ENCODE measurements around the gene PPP4C.
A peak's percentile ranks its signal among the peaks of the same experiment; 100 is the strongest.
"Not testable (repeated sequence)": the region's sequence is repeated elsewhere in the genome, so short reads cannot be mapped to it uniquely, and the experiment has no call there.

The PPP4C gene

GRCh38 chr16:30104090-30104489 lies 28.3 kb downstream of the PPP4C start:
- DNase-seq: no peak

DNA sequence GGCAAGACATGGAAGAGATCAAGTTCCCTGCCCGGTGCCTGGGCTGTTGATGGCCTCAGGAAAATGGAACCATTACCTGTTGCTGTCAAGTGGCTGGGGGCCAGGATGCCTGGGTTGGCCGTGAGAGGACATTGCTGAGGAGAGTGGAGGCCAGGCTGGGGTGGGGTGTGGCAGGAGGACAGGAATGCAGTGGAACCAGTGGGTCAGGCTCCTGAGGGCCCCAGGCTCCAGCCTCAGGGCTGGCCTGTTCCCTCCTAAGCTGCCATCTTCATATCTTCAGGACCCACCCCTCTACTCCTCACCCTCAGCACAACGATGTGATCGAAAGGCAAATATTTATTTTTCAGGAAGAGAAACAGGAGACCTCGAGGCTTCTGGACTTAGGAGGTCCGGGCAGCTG lies 28.7 kb downstream of the PPP4C start:
- DNase-seq: no peak

GRCh38 chr16:30108059-30108850 lies 32.5 kb downstream of the PPP4C start:
- DNase-seq: no peak

DNA sequence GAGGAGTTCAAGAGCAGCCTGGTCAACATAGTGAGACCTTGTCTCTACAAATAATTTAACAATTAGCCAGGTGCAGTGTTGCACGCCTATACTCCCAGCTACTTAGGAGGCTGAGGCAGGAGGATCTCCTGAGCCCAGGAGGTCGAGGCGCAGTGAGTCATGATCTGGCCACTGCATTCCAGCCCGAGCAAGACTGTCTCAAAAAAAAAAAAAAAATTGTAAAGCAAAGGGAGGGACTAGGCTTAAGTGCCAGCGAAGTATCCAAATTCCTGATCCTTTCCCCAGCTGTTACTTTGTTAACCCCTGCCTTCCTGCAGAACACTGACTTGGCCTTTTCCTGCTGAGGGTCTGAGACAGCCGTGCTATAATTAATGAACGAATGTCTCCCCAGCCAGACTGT lies 34.9 kb downstream of the PPP4C start:
- no peak for DNase-seq

- DNase-seq: peak; percentile 78
Measured at GRCh38 chr16:30112197-30113030, 36.6 kb downstream of the PPP4C start.

DNA sequence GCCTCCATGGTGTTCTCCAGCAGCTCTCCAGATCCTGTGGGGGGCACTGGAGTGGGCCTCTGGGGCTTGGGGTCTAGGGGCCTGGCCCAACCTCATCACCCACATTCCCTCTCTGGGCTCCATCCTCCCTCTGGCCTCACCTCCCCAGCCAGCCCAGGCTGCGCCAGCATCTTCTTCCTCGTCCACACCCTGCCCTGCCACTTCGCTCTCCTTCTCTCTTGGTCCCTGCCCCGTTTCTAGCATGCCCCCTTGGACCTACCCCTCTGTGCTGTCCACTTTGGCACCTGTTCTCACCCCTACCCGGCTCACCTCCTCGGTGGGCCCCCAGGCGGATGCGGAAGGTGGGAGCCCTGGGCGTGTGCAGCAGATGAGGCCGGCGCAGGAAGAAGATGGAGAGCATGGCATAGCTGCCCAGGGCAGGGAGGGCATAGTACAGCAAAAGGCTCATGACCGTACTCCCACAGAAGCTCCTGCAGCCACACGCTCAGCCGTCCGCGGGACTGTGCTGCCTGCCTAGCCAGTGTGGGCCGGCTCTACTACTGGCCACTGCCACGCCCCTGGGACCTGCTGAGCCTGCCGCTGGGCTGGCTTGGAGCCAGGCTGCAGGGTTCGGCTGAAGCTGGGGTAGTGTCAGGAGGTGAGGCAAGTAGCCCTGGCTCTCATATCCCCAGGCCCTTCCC lies 37.4 kb downstream of the PPP4C start, which contains the start of gene GDPD3:
Gene GDPD3 (minus strand): TSS at position 507 of the 680 bp plus-strand sequence. CDS start 59 bp downstream, at position 448.
- DNase-seq: no peak

- DNase-seq: no peak
Measured at GRCh38 chr16:30113711-30114333, 38.0 kb downstream of the PPP4C start.

DNA sequence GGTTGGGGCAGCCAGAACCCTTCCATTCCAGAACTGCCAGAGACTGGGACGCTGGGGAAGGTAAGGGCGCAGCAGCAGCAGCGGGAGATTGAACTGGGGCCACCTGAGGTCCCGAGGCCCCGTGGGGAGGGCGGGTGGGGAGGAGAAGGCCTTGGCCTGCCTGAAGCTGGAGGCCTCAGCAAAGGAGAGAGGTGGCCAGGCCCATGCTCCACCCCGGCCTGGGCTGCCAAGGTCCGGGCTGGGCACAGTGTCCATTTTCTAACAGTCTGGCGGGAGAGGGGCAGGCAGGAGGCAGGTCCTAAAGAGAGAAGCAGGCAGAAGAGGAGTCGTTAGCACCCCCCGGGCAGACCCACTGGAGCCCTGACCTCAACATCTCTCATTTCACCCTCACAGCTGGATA lies 38.6 kb downstream of the PPP4C start:
- no peak for DNase-seq

DNA sequence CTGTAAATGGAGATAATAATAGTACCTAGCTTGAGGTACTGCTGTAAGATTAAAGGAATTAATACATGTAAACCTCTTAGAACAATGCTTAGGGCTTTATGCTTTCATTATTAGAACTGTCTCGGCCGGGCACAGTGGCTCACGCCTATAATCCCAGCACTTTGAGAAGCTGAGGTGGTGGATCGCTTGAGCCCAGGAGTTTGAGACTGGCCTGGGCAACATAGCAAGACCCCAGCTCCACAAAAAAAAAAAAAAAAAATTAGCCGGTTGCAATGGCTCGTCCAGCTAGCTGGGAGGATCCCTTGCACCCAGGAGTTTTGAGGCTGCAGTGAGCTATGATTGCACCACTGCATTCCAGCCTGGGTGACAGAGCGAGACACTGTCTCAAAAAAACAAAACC lies 39.0 kb downstream of the PPP4C start:
- DNase-seq: not testable (repeated sequence)

DNA sequence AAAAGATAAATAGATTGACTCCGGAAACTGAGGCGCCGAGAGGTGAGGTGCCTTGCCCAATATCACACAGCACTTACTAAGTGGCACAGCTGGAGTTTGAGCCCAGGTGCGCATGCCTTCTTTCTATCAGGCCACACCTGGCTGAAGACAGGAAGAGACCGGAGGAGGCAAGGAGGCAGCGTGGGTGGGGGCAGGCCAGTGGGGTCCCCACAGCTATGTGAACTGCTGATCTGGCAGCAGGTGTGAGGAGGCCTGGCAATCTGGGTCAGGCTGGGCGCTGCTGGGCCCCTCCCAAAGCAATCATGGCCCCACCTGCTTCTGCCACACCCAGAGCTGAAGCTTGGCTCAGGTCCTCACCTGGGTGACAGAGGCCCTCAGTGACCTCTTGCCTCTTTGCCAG lies 39.4 kb downstream of the PPP4C start:
- DNase-seq: no peak

GRCh38 chr16:30116291-30117207 lies 40.8 kb downstream of the PPP4C start:
- DNase-seq: no peak

- no peak for DNase-seq
Measured at GRCh38 chr16:30117768-30118167, 42.0 kb downstream of the PPP4C start.

DNA sequence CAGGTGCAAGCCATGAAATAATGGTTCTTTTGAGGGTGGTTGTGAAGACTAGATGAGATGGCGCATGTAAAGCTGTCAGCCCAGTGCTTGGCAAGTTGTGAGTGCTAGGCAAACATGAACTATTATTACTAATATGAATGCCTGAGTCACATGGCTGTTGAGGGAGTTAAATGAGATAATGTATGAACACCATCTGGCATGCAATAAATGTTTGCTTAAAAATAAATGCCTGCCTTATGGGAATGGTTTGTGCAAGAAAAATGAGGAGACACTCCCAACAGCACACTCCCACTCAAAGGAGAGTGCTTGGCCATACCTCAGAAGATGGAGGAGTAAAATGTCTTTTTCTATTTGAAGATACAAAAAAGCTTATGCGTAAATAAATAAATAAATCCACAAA lies 43.6 kb downstream of the PPP4C start:
- no peak for DNase-seq

DNA sequence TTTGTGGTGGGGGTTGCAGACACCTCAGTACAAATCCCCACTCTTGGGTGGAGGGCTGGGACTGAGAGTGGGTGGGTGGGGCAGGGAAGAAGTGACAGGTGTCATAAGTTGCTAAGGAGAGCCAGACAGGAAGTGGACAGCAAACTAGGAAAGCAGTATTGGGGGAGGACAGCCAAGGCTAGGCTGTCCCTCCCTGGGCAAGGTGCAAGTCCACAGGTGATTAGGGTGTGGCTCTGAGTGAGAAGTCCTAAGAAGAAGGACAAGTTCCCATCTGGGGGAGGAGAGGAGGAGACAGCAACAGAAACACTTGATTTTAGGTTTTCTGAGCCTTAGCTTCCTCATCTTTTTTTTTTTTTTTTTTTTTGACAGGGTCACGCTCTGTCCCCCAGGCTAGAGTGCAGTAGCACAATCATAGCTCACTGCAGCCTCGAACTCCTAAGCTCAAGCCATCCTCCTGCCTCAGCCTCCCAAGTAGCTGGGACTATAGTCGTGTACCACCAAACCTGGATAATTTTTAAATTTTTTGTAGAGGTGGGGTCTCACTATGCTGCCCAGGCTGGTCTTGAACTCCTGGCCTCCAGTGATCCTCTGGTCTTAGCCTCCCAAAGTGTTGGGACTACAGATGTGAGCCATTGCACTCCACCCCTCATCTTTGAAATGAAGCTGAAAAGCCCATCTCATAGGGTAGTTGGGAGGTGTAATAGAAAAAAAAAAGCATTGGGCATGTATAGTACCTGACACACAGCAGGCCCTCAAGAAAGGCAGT lies 44.7 kb downstream of the PPP4C start:
- DNase-seq: no peak

DNA sequence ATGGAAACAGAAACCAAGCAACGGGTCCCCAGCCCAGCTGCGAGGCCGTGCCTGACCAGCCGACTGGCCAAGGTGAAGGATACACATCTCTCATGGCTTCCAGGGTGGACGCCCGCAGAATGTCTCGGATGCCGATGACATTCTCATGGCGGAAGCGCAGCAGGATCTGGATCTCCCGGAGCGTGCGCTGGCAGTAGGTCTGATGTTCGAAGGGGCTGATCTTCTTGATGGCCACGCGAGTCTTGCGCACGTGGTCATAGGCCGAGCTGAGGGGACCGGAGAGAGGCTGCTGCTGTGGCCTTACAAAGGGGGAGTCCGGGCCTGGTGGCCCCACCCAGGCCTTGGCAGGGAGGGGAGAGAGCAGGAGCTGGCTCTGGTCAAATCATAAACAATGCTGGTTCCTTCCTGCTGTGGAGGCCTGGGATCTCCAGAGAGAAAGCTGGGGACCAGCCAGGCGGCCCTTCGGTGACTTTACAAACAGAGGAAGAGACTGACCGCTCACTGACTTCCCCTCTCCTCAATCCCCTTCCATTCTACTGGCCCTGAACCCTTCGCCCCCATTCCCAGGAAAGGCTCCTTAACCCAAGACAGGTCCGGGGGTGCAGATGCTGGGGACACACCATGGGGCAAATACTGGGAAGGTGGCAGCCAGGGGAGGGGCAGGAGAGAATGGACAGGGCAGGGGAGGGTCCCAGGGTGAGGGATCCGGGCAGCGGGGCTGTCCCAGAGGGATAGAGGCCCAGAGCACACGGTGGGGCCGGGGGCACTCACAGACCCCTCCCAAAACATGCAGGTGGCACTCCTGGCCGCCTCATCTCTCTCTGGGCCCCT lies 46.2 kb downstream of the PPP4C start:
- DNase-seq: no peak

GRCh38 chr16:30122604-30123160 lies 46.9 kb downstream of the PPP4C start:
- peak; percentile 16 for DNase-seq

GRCh38 chr16:30124985-30125379 lies 49.2 kb downstream of the PPP4C start:
- DNase-seq: no peak

DNA sequence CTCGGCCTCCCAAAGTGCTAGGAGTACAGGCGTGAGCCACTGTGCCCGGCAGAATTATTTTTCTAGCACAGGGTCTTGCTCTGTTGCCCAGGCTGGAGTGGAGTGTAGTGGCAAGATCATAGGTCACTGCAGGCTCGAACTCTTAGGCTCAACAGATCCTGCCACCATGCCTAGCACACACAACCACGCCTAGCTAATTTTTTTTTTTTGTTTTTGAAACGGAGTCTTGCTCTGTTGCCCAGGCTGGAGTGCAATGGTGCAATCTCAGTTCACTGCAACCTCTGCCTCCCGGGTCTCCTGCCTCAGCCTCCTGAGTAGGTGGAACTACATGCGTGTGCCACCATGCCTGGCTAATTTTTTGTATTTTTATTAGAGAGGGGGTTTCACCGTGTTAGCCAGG lies 49.9 kb downstream of the PPP4C start:
- DNase-seq: not testable (repeated sequence)

DNA sequence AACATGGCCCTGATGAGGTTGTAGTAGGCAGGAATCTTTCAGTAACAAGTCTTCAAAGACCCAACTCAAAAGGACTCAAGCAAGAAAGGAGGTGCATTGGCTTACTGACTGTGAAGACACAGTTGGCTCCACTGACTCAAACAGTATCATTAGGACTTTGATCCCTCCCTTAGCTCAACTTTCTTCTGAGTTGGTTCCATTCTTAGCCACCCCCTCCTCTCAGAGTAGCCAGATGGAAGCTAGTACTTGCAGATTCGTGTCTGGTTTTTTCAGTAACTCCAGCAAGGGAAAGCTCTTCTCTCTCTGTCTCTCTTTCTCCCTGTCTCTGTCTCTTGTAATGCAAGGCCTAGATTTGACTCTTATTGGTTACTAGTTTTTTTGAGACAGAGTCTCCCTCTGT lies 52.2 kb downstream of the PPP4C start:
- DNase-seq: no peak
